GM18873 (cell line): ENCODE measurements around the gene IFIT2.

Experiments
- ATAC-seq: cut with Tn5 transposase; IDR thresholded peaks from one replicate; pipeline ENCODE4 v1.9.1; 2021; ENCODE audit warnings: mild to moderate bottlenecking, moderate library complexity, moderate number of reproducible peaks; ENCODE audit not compliant: unreplicated experiment, low FRiP score

IFIT2 gene

DNA sequence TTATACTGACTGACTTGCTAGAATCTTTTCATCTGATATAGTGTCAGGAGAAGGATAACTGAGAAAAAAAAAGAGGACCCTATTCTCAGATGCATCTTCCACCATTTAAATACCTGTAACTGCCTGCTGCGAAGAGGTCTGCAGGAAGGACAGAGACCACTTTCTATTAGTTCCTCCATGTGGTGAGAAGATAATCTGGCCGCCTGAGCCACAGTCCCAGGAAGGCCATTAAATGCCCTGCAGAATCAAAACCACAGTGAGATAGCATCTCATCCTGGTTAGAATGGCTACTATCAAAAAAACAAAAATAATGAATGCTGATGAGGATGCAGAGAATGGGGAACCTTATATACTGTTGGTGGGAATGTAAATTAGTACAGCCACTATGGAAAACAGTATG, 56.1 kb downstream of the IFIT2 start:
- ATAC-seq = no peak
